ENCODE results near the gene JCAD. TPM values are rescaled to one million over a fixed set of nuclear protein-coding genes. Genes with fewer than 3 reads are reported as not detected.

The JCAD gene
- polyA plus RNA-seq, 1 experiment = 38.3 TPM

DNA sequence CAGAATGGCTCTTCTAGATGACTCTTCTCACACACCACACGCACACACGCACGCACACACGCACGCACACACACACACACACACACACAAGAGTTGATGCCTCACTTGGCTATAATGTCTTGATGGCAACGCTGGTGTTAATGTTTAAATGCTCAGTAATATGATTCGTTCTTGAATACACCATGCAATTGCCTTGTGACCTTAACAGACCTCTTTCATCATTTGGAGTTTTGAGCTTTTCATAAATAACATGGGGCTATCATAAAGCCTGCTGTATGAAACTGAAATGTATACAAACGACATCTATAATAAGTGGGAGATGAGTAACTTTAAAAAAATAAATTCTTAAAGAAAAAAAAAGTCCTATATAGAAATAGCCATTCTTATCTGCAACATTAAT is 8.2 kb downstream of the JCAD start:
- Histone ChIP-seq H3K27me3 (ENCODE audit: control insufficient read depth, insufficient read depth, low read length) (no peaks in the 10 kb centered on the region), H3K27ac (ENCODE audit: low read depth, low read length) (no peak overlapping the region), H3K4me3 (ENCODE audit: low read depth, low read length) (no peak overlapping the region), H3K9me3 (ENCODE audit: control insufficient read depth, insufficient read depth, low read length) (no peaks in the 10 kb centered on the region)
- POLR2A ChIA-PET = interaction anchor here (0.6 to 0.7 kb wide), 2 partner anchors 264 to 331 kb away, joined by 3 read pairs; no protein-coding TSS in a partner anchor
- TF ChIP-seq, protein P1, sequence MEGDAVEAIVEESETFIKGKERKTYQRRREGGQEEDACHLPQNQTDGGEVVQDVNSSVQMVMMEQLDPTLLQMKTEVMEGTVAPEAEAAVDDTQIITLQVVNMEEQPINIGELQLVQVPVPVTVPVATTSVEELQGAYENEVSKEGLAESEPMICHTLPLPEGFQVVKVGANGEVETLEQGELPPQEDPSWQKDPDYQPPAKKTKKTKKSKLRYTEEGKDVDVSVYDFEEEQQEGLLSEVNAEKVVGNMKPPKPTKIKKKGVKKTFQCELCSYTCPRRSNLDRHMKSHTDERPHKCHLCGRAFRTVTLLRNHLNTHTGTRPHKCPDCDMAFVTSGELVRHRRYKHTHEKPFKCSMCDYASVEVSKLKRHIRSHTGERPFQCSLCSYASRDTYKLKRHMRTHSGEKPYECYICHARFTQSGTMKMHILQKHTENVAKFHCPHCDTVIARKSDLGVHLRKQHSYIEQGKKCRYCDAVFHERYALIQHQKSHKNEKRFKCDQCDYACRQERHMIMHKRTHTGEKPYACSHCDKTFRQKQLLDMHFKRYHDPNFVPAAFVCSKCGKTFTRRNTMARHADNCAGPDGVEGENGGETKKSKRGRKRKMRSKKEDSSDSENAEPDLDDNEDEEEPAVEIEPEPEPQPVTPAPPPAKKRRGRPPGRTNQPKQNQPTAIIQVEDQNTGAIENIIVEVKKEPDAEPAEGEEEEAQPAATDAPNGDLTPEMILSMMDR (IDR thresholded peaks at IDR 0.05; ENCODE audit: low read depth, low read length) = no peak
- CTCF ChIA-PET = interaction anchor here (0.5 to 1.6 kb wide), 5 partner anchors 10 to 190 kb away, joined by 3 to 4 read pairs (median 3); no protein-coding TSS in a partner anchor
- no peak for DNase-seq (ENCODE audit: low read depth, low spot score)

DNA sequence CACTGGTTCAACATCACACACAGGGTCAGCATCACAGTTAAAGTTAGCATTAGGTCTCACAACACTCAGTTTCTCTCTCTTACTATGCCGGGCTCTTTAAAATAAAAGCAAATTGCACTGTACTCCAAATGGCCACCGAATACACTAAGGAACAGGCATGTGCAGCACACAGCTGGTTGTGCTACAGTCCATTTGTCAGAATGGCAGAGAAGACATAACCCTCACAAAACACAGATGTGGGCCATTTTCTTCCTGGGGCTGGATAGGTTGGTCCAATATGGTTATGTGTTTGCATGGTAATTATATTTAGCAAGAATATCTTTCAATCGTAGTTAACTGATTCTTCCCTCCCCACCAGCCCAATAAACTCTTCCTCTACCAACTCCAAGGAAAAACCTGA is 9.0 kb downstream of the JCAD start:
- H3K27ac ChIP-seq (ENCODE audit: low read depth, low read length) = no peak overlapping the region
- ChIA-PET POLR2A (no interaction called here), CTCF (interaction anchor here (0.7 to 1.6 kb wide), 3 partner anchors 9 to 191 kb away, joined by 3 to 4 read pairs (median 4); no protein-coding TSS in a partner anchor)
- H3K9me3 ChIP-seq (ENCODE audit: control insufficient read depth, insufficient read depth, low read length) = no peaks in the 10 kb centered on the region
- H3K4me3 ChIP-seq (ENCODE audit: low read depth, low read length) = no peak overlapping the region
- TF ChIP-seq, protein P1 (IDR thresholded peaks at IDR 0.05; ENCODE audit: low read depth, low read length) = no peak
- no peak for DNase-seq (ENCODE audit: low read depth, low spot score)
- no peaks in the 10 kb centered on the region for H3K27me3 ChIP-seq (ENCODE audit: control insufficient read depth, insufficient read depth, low read length)

DNA sequence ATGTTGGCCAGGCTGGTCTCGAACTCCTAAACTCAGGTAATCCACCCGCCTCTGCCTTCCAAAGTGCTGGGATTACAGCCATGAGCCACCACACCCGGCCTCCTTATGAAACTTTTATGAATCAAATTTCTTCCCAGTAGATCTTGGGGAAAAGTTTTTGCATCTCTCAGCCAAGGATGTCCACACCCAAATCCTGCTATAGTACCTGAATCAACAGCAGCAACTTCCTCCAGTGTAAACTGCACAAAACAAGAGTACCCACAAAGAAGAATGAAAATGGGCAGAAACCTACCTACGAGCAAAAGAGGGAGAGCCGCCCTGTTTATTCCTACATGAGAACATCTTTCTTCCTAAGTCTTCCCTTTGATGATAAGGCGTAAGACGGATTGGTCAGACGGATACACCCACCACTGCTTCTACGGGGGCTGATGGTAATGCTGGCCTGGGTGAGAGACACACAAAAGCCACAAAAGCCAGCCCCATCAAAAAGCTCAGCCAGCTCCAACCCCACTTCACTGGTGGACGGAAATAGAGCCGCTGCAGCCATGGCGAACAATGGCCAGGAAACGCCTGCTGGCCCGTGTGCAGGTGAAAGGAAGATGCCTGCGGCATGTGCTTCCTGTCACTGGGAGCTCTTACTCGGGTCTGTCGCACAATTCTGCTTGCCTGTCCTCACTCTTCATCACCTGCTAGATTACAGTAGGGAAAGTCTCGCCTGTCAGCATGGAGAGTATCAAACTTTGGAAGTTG is 10.4 kb downstream of the JCAD start:
- Histone ChIP-seq H3K27ac (ENCODE audit: low read depth, low read length) (no peak overlapping the region), H3K27me3 (ENCODE audit: control insufficient read depth, insufficient read depth, low read length) (no peaks in the 10 kb centered on the region), H3K4me3 (ENCODE audit: low read depth, low read length) (no peak overlapping the region), H3K9me3 (ENCODE audit: control insufficient read depth, insufficient read depth, low read length) (no peaks in the 10 kb centered on the region)
- DNase-seq (ENCODE audit: low read depth, low spot score) = no peak
- ChIA-PET POLR2A (no interaction called here), CTCF (no interaction called here)
- TF ChIP-seq, protein P1 (IDR thresholded peaks at IDR 0.05; ENCODE audit: low read depth, low read length) = no peak

DNA sequence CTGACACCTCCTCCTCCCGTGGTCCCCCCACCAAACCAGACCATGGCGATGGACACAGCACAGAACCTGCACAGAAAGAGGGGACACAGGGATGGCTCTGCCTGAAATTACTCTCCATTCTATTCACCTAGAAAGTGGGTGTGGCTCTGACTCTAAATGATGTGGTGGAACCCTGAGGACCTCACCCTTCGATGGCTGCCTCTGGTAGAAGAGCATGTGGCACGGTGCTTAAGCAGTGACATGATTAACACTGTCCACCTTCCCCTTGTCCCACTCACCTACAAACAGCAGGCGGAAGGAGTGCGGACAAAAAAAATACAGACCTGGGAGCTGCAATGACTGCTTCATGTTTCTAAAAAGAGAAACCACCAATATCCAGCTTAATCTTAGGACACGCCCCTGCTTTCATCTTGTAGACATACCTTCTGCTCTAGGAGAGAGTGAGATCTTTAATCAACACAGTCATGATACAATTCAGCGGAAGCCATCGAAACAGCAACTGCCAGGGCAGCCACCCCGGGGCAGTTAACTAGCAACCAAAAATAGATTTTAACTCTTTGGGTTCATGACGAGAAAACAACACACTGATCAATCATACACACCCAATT is 11.4 kb downstream of the JCAD start:
- no peak for DNase-seq (ENCODE audit: low read depth, low spot score)
- Histone ChIP-seq H3K27ac (ENCODE audit: low read depth, low read length) (no peak overlapping the region), H3K9me3 (ENCODE audit: control insufficient read depth, insufficient read depth, low read length) (no peaks in the 10 kb centered on the region), H3K27me3 (ENCODE audit: control insufficient read depth, insufficient read depth, low read length) (no peaks in the 10 kb centered on the region), H3K4me3 (ENCODE audit: low read depth, low read length) (no peak overlapping the region)
- ChIA-PET CTCF (interaction anchor here (1.1 kb wide), 1 partner anchor 49 kb away, joined by 3 read pairs; no protein-coding TSS in a partner anchor), POLR2A (no interaction called here)
- TF ChIP-seq, protein P1 (IDR thresholded peaks at IDR 0.05; ENCODE audit: low read depth, low read length) = no peak

DNA sequence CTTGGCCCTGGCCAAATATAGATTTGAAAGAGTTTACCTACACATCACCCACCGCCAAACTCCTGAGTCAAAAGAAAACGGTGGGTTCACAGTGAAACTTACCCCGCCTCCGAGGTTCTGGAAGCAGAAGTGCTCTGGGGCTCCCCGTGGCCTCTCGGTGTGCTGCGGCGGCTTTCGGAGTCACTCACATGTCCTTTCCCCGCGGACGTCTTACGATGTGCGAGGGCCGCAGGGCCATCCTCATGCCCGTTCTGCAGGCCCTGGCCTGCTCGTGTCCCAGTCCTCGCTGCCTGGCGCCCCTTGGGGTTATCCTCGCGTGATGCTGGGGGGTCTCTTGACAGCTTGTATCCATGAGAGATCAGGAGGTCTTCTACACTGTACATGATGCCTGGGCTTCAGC is 12.0 kb downstream of the JCAD start:
- Histone ChIP-seq H3K27ac (ENCODE audit: low read depth, low read length) (no peak overlapping the region), H3K9me3 (ENCODE audit: control insufficient read depth, insufficient read depth, low read length) (no peaks in the 10 kb centered on the region), H3K4me3 (ENCODE audit: low read depth, low read length) (no peak overlapping the region), H3K27me3 (ENCODE audit: control insufficient read depth, insufficient read depth, low read length) (no peaks in the 10 kb centered on the region)
- TF ChIP-seq, protein P1 (IDR thresholded peaks at IDR 0.05; ENCODE audit: low read depth, low read length) = no peak
- no peak for DNase-seq (ENCODE audit: low read depth, low spot score)
- POLR2A ChIA-PET = no interaction called here
- CTCF ChIA-PET = interaction anchor here (1.1 kb wide), 1 partner anchor 49 kb away, joined by 3 read pairs; no protein-coding TSS in a partner anchor
